ENCODE measurements around the gene ASAH2. TPM values are rescaled to one million over a fixed set of nuclear protein-coding genes. Genes with fewer than 3 reads are reported as not detected.

ASAH2 gene
- total and polyA plus RNA-seq, 2 of the 13 experiments (the other 11 are each of a cell fraction or from before 2014, with no cell fraction given), result 16.0 to 17.9 TPM

GRCh38 chr10:50286517-50286916, 35.2 kb upstream of the ASAH2 start:
- Histone ChIP-seq H3K79me2 (ENCODE audit: insufficient read depth, low read length) (no peaks in the 10 kb centered on the region), H4K20me1 (ENCODE audit: insufficient read depth, low read length) (no peaks in the 10 kb centered on the region), H3K4me1 (ENCODE audit: insufficient read depth, low read length) (0 out of 2 replicates have a peak, but pooled peaks cover 4% of the 10 kb centered on the region), H3K36me3 (replicated peaks in 1 of 2; ENCODE audit: control insufficient read depth in 1 of 2, insufficient read depth in 2 of 2, low read length in 2 of 2) (no peaks in the 10 kb centered on the region), H3K4me2 (ENCODE audit: low read depth, low read length) (no peak overlapping the region), H3K9ac (ENCODE audit: insufficient read depth, low read depth, low read length) (no peak overlapping the region), H2AFZ (ENCODE audit: low read length) (no peak overlapping the region), H3K27me3 (ENCODE audit: control insufficient read depth in 1 of 2, insufficient read depth in 2 of 2, low read length in 2 of 2) (no peaks in the 10 kb centered on the region), H3K27ac (ENCODE audit: extremely low read length, insufficient read depth, low read length) (no peak overlapping the region), H3K4me3 (replicated peaks in 1 of 3; ENCODE audit: insufficient read depth in 1 of 3, low read depth in 2 of 3, low read length in 3 of 3) (no peak overlapping the region), H3K9me3 (ENCODE audit: low read length) (no peaks in the 10 kb centered on the region)
- TF ChIP-seq, protein P1, sequence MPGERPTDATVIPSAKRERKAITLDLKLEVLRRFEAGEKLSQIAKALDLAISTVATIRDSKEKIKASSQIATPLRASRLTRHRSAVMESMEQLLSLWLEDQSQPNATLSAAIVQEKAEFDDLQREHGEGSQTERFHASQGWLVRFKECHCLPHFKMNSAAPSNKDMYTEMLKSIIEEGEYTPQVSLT (CRISPR knock-in tag; IDR thresholded peaks at IDR 0.05; ENCODE audit: borderline replicate concordance, low read depth), result no peak
- TF ChIP-seq PPARG (CRISPR knock-in tag; conservative IDR thresholded peaks at IDR 0.05), result no peak
- TF ChIP-seq ZSCAN30 (CRISPR knock-in tag; IDR thresholded peaks at IDR 0.05), result no peak
- TF ChIP-seq TEAD2 (CRISPR knock-in tag; IDR thresholded peaks at IDR 0.05), result no peak
- no peak for TF ChIP-seq ZBTB2 (CRISPR knock-in tag; IDR thresholded peaks at IDR 0.05; ENCODE audit: low read depth)
- no peak for TF ChIP-seq NR2F1 (CRISPR knock-in tag; IDR thresholded peaks at IDR 0.05)
- DNase-seq (ENCODE audit: low spot score) (no peak), FAIRE-seq (no peak), ATAC-seq (no peak)
- 2% methylated on average over 2 of the region's 2 CpGs for WGBS (ENCODE audit: low lambda C conversion rate)
- intact Hi-C loops (cut with micrococcal nuclease; ENCODE audit: unreplicated experiment) (no loop called here), in situ Hi-C loops (cut with HindIII; ENCODE audit: extremely low pct_ligation_motif_present, low pct_unique_long_range_greater_than_20kb) (no loop called here)
- no TSS peak for BruUV-seq (replicated peaks)
- CTCF ChIA-PET (ENCODE audit: low intra/inter-chr PET ratio, low total read pairs), result no interaction called here
- POLR2A ChIA-PET, result no interaction called here

DNA sequence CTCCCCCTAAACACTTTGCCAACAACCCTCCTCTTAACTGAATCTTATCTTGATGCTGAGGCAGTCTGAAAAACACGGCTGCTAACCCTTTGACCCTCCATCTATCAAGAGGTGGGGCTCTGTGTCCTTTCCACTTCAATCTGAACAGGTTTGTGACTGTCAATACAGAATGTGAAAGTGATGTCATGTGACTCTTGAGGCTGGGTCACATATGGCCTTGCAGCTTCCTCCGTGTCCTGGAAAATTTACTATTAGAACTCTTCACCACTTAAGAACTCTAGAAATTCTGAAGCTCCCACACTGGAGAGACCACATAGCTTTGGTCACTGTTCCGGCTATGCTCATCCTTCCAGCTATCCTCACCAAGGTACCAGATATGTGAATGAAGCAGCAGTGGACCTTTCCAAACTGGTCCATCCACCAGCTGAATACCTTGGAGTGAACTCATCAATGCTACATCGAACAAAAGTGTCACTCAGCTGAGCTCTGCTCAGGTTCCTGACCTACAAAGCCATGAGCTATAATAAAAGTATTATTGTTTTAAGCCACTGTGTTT, 30.7 kb upstream of the ASAH2 start:
- no peak overlapping the region for H2AFZ ChIP-seq (ENCODE audit: low read length)
- no peak for DNase-seq (ENCODE audit: low spot score)
- no peak overlapping the region for H3K4me3 ChIP-seq (replicated peaks in 1 of 3; ENCODE audit: insufficient read depth in 1 of 3, low read depth in 2 of 3, low read length in 3 of 3)
- WGBS (ENCODE audit: low lambda C conversion rate), result 23% methylated on average over 4 of the region's 4 CpGs
- TF ChIP-seq KMT2B (CRISPR knock-in tag; IDR thresholded peaks at IDR 0.05) (no peak), ZNF205 (CRISPR knock-in tag; IDR thresholded peaks at IDR 0.05) (no peak), SMC3 (IDR thresholded peaks at IDR 0.05; ENCODE audit: low read length) (no peak), THAP9 (CRISPR knock-in tag; IDR thresholded peaks at IDR 0.05; ENCODE audit: borderline replicate concordance) (no peak), TP53 (CRISPR knock-in tag; conservative IDR thresholded peaks at IDR 0.05) (no peak)
- H3K4me2 ChIP-seq (ENCODE audit: low read depth, low read length), result no peak overlapping the region; the same call in 1 of the 2 replicates
- H3K36me3 ChIP-seq (replicated peaks in 1 of 2; ENCODE audit: control insufficient read depth in 1 of 2, insufficient read depth in 2 of 2, low read length in 2 of 2), result no peaks in the 10 kb centered on the region
- BruUV-seq (replicated peaks), result no TSS peak
- H4K20me1 ChIP-seq (ENCODE audit: insufficient read depth, low read length), result no peaks in the 10 kb centered on the region
- 0 out of 5 replicates have a peak, but pooled peaks cover 0 to 8% of the 10 kb centered on the region in 2 experiments for H3K27me3 ChIP-seq (ENCODE audit: control insufficient read depth in 1 of 2, insufficient read depth in 2 of 2, low read length in 2 of 2)
- no peak overlapping the region for H3K27ac ChIP-seq (ENCODE audit: extremely low read length, insufficient read depth, low read length)
- ChIA-PET CTCF (ENCODE audit: low intra/inter-chr PET ratio, low total read pairs) (no interaction called here), POLR2A (no interaction called here)
- H3K9ac ChIP-seq (ENCODE audit: insufficient read depth, low read depth, low read length), result no peak overlapping the region
- FAIRE-seq, result no peak
- intact Hi-C loops (cut with micrococcal nuclease; ENCODE audit: unreplicated experiment), result no loop called here
- H3K79me2 ChIP-seq (ENCODE audit: insufficient read depth, low read length), result no peaks in the 10 kb centered on the region
- no peaks in the 10 kb centered on the region for H3K9me3 ChIP-seq (ENCODE audit: low read length)
- in situ Hi-C loops (cut with HindIII; ENCODE audit: extremely low pct_ligation_motif_present, low pct_unique_long_range_greater_than_20kb), result no loop called here
- no peak for ATAC-seq
- H3K4me1 ChIP-seq (ENCODE audit: insufficient read depth, low read length), result peaks cover 23% of the 10 kb centered on the region

Data from HepG2 (cell line).